Epithelial cell of proximal tubule (primary cell): Measurements from ENCODE around the gene RNF168. TPM values are rescaled to one million over a fixed set of nuclear protein-coding genes. Genes with fewer than 3 reads are reported as not detected.

Experiments used
- DNase-seq: peaks from one replicate; pipeline ENCODE4 v3.0.0-alpha.2; 2011; ENCODE audit warnings: low read depth
- H3K4me3 ChIP-seq: 2 replicates; pipeline ENCODE4 v1.5.1; 2011; ENCODE audit warnings: low read depth, mild to moderate bottlenecking, low read length
- total RNA-seq: library from RNA; depleted of rRNA; stranded (reverse); fragments of >200 nt; gene quantifications from 2 replicates; pipeline ENCODE4 v1.2.3, GENCODE V29; 2015
- TF ChIP-seq, protein P1 (sequence below): conservative IDR thresholded peaks from 2 replicates; pipeline ENCODE4 v1.5.1; 2012; ENCODE audit warnings: low read depth, mild to moderate bottlenecking, low read length

The RNF168 gene
- total RNA-seq, 1 donor from 2014 or later, result 14.0 TPM

DNA sequence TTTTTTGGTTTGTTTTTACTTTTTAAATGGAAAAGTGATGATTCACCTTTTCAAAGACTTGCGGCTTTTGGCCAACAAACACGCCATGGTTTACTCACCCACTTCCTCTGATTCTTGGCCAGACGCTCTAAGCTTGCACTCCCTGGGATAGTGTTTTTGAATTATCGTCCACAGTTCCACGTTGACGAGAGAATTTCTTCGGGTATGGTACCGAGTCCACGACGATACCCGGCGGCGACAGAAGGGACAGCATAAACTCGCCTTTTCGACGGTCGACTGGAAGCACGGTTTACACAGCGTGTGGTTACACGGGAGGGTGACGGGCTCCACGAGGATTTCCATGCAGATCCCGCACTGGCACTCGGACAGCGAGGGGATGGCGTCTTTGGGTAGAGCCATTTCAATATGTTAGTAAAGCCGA lies 783 bp downstream of the RNF168 start:
- DNase-seq, result no peak
- TF ChIP-seq, protein P1, sequence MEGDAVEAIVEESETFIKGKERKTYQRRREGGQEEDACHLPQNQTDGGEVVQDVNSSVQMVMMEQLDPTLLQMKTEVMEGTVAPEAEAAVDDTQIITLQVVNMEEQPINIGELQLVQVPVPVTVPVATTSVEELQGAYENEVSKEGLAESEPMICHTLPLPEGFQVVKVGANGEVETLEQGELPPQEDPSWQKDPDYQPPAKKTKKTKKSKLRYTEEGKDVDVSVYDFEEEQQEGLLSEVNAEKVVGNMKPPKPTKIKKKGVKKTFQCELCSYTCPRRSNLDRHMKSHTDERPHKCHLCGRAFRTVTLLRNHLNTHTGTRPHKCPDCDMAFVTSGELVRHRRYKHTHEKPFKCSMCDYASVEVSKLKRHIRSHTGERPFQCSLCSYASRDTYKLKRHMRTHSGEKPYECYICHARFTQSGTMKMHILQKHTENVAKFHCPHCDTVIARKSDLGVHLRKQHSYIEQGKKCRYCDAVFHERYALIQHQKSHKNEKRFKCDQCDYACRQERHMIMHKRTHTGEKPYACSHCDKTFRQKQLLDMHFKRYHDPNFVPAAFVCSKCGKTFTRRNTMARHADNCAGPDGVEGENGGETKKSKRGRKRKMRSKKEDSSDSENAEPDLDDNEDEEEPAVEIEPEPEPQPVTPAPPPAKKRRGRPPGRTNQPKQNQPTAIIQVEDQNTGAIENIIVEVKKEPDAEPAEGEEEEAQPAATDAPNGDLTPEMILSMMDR, result no peak
- H3K4me3 ChIP-seq, result peak overlapping the region; percentile 80

DNA sequence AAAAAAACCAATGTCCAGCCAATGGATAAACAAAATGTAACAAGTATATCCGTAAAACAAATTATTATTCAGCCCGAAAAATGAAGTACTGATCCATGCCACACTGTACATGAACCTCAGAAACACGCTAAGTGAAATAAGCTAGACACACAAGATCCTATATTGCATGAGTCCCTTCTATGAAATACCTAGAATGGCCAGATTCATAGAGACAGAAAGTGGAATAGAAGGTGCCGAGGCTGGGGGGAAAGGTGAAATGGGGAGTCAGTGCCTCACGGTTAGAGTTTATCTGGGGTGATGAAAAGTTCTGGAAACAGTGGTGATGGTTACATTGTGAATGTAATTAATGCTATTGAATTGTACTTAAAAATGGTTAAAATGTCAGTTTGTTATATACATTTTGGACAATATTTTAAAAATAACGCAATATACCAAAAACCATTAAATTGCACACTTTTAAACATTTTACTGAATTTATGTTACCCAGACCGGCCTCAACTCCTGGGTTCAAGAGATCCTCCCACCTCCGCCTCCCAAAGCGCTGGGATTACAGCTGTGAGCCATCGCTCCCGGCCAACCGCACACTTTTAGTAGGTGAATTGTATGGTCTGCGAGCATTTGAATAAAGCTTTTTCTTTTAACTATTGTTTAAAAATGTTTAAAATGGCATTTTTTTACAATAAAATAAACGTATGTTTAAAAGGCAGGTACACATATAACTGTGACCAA lies 2.1 kb downstream of the RNF168 start:
- DNase-seq, result no peak
- TF ChIP-seq, protein P1, result no peak
- peak overlapping the region; percentile 80 for H3K4me3 ChIP-seq

DNA sequence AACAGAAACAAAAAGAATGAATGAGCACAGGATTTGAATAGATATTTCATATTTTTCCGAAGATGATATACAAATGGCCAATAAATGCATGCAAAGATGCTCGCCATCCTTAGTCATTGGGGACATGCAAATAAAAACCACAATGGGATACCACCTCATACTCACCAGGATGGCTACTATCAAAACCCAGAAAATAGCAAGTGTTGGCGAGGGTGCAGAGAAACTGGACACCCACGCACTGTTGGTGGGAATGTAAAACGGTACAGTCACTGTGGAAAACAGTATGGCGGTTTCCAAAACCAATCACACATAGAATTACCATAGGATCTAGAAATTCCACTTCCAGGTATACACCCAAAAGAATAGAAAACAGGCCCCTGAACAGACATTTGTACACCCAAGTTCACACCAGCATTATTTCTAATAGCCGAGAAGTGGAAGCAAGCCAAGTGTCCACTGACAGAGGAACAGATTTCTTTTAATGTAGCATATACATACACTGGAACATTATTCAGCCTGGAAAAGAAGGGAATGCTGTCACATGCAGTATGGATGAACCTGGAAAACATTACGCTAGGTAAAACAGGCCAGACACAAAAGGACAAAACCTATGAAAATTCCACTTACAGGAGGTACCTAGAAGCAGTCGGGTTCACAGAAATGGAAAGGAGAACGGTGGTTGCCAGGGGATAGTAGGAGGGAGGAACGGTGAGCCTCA lies 3.6 kb downstream of the RNF168 start:
- no peak for DNase-seq
- TF ChIP-seq, protein P1, result no peak
- peak overlapping the region; percentile 80 for H3K4me3 ChIP-seq

DNA sequence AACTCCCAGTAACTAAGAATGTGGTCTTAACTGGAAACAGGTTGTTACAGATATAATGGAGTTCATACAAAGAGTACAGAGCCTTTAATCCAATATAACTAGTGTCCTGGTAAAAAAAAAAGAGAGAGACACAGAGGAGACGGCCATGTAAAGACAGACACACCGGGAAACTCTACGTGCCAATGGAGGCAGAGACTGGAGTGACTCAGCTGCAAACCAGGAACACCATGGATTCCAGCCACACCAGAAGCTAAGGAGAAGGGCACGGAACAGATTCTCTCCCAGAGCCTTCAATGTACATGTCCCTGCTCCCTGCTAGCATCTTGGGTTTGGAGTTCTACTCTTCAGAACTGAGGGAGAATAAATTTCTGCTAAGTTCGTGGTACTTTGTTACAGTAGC lies 4.5 kb downstream of the RNF168 start:
- no peak overlapping the region for H3K4me3 ChIP-seq
- DNase-seq, result no peak
- TF ChIP-seq, protein P1, result no peak

DNA sequence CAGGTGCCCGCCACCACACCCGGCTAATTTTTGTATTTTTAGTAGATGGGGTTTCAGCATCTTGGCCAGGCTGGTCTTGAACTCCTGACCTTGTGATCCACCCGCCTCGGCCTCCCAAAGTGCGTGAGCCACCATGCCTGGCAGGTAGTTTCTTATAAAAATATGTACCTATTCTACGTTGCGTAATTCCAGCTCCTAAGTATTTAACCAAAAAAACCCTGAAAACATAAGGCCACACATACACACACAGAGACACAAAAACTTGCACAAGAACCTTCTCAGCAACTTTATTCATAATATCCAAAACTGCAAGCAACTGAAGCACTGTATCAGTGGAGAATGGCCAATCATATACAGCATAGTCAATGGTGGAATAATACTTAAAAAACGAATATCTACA lies 5.3 kb downstream of the RNF168 start:
- H3K4me3 ChIP-seq, result no peak overlapping the region
- no peak for DNase-seq
- TF ChIP-seq, protein P1, result no peak

DNA sequence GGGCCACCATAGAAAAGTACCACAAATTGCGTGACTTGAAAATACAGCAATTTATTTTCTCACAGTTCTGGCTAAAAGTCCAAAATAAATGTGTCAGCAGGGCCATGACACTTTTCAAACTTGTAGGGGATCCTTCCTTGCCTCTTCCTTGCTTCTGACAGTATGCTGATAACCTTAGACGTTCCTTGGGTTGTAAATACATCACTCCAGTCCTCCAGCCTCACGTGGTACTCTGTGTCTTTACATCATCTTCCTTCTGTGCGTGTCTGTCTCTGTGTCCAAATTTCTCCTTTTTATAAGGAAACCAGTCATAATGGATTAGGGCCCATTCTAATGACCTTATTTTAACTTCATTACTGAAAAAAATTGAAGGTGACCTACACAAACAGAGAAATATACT lies 7.4 kb downstream of the RNF168 start:
- no peak for DNase-seq
- no peak overlapping the region for H3K4me3 ChIP-seq
- TF ChIP-seq, protein P1, result no peak
